Left ventricle myocardium superior (tissue), 1 donor: ENCODE data around the gene TEAD1. TPM values are rescaled to one million over a fixed set of nuclear protein-coding genes. Genes with fewer than 3 reads are reported as not detected.
"Not testable (repeated sequence)": the region's sequence is repeated elsewhere in the genome, so short reads cannot be mapped to it uniquely, and the experiment has no call there.

Experiments
- ATAC-seq: fragments of 200-7000 bp; cut with Tn5 transposase; one replicate; pipeline ENCODE4 v1.9.1; 2020; ENCODE audit warnings: mild to moderate bottlenecking, moderate library complexity
- DNase-seq: peaks from one replicate; pipeline ENCODE4 v3.0.0-alpha.2; 2020
- intact Hi-C: fragments of 100-400 bp; cut with micrococcal nuclease; formaldehyde crosslinking; loops from one replicate; pipeline ENCODE4 v1.11.0; 2022
- total RNA-seq: library from RNA; stranded (reverse); fragmentation: NEBNext Ultra II Directional; extraction: Animal tissue kit (Norgen Biotek cat#: 25700); gene quantifications from one replicate; pipeline ENCODE4 v1.2.1, GENCODE V29; 2021
- donor health status: DM: no; HTN: yes; CAD: no; lungs with severe emphysema.

The TEAD1 gene
- total RNA-seq, 1 donor from 2014 or later, result 127 TPM

DNA sequence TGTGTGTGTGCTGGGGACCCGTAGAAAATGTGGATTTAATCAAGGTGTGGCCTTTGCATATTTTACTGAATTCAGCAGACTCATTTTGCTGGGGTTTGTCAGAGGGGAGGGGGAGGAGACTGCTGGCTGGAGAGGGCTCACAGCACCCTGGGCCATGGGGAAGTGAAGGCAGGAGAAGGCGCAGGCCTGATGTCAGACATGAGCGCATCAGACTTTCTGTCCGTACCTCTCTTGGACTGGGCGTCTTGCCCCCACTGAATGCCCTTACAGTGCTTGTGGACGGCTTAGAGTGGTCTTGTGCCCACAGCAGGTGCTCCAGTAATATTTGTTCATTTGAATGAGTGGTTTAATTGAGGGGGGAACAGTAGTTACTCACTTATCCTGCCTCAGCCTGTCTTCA is 75.2 kb downstream of the TEAD1 start:
- ATAC-seq, result no peak
- DNase-seq, result no peak
- intact Hi-C loops, result loop anchor here (10.0 kb wide), 1 partner anchor 55 kb away; no protein-coding TSS in a partner anchor

DNA sequence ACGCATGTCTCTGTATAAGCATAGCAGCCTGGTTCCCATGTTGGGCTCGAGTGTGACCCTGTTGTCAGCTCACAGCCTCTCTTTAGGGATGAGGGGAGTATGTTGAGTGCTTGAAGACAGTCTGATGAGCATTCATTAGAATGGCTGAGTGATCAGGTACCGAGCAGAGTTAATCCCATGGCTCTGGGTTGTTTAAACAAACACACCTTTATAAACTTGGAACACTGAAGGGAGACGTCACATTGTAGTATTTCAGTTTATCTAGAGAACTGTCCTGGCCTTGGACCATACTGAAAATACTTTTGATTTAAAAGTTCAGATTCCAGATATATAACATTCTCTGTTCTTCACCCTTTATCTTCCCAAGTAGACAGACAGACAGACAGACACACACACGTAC is 76.0 kb downstream of the TEAD1 start:
- ATAC-seq, result no peak
- intact Hi-C loops, result no loop called here

DNA sequence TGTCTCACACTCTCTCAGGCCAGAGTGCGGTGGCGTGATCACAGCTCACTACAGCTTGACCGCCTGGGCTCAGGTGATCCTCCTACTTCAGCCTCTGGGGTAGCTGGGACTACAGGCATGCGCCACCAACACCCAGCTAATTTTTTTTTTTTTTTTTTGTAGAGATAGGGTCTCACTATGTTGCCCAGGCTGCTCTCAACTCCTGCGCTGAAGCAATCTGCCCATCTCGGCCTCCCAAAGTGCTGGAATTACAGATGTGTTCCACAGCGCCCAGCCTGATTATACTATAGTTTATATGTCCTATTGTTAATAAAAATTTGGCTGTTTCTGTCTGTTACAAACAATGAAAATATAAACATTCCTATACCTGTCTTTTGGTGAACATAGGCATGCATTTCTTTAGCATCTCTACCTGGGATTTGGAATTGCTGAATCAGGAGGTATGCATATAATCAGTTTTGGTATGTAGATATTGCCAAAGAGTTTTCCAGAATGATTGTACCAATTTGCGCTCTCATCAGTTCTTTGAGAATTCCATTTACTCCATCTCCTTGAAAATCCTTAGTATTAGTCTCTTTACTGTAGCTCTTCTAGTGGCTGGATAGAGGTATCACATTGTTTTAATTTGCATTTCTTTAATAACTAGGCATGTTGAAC is 78.8 kb downstream of the TEAD1 start:
- ATAC-seq (no peak), DNase-seq (no peak)
- intact Hi-C loops, result no loop called here

More for the DNA sequence above, 76.0 kb downstream of the TEAD1 start:
- DNase-seq, result no peak

DNA sequence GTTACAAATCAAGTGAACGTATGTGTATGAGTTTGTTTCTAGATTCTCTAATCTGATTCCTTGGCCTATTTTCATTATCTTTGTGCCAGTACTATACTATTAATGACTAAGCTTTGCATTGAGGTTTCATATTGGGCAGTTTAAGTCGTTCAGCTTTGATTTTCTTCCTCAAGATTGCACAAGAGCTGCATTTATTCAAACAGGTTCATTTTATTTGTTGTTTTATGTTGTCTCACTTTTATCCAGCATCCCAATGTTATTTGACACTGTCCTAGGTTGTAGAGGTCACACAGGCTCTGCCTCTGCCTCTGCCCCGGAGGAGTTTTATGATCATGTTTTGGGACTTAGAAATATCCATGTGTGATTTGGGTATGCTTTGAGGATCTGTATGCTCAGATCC is 79.8 kb downstream of the TEAD1 start:
- intact Hi-C loops, result no loop called here
- ATAC-seq, result no peak
- no peak for DNase-seq

DNA sequence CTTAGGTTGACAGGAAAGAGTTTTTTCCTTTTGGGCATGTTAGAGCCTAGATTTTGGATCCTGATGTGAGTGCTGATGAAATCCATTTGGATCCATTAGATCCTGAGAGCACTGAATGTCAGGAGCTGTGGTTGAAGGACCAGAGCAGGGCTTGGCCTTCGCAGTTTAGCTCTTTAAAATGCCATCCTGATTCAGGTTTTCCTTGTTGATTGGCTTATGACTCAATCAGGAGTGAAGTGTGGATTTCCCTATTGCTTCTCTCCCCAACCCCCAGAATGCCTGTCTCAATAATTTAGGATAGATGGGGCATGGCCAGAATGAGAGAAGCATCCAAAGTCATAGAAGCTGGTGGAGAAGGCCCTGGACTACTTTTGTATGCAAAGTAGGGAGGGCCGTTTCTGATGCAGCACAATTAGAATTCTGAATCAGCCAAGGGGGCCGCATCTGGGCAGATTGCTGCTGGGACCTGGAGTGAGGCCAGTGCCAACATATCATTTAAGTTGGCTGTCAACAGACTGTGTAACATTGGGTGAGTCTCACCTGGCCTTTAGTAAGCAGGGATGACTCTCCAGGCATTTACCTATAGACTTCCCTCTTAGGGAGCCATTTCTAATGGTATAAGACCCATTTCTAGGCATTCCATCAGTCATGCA is 80.5 kb downstream of the TEAD1 start:
- DNase-seq (no peak), ATAC-seq (peak; percentile 22)
- intact Hi-C loops, result no loop called here

DNA sequence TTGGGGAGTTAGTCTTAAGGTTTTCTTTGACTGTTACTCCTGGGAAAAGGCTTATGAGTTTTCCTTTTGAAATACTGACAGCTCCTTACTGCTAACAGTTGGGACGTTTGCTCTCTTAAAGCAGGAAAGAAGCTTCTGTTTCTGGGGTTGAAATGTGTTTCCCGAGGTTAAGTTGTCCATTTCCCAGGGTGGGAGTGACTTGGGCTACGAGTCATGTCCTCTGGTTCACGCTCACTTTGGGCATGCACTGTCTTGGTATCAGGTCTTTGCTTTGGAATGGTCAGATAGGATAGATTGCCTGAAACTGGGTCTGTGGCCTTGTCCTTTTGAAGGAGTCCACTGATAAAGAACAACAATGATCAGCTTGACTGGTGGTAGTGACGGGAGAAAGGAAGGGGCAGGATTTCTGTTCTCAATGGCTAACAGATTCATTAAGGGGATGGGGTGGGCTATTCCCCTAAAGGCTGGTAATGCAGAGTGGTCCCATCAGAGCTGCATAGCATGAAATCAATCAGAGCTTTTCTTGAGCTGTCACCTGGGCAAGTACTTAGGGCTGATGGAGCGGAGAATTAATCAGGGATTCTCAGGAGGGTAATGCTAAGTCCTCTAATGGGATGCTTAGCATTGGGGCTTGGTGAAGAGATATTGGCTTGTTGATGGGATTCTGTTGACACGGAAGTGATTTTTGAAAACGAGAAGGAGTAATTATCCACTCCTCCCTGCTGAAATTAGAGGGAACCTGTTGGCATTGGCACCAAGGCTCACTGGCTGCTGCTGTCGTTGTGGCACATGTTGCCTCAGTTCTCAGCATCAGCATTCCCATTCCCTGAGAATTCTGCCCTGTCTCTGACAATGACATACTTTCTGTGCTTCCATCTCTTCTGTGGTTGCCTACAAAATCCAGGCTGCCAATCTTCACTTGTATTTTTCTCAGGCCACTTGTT is 81.6 kb downstream of the TEAD1 start:
- ATAC-seq, result no peak
- intact Hi-C loops, result no loop called here

DNA sequence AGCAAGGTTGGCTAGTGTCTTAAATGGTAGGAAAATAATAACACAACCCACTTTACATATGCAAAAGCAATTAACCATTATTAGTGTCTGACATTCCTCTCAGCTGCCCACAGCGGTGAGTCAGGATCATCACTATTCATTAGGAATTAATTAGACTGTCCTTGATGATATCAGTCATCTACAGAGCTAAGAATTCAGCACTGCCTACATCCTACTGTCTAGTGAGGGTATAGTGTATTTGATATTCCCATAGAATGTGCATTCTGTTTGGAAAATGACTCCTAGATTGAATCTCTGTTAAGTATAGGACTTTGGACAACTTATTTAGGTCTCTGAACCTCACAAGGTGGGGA is 82.2 kb downstream of the TEAD1 start:
- intact Hi-C loops, result no loop called here
- DNase-seq (no peak), ATAC-seq (no peak)

More for the DNA sequence above, 81.6 kb downstream of the TEAD1 start:
- no peak for DNase-seq

DNA sequence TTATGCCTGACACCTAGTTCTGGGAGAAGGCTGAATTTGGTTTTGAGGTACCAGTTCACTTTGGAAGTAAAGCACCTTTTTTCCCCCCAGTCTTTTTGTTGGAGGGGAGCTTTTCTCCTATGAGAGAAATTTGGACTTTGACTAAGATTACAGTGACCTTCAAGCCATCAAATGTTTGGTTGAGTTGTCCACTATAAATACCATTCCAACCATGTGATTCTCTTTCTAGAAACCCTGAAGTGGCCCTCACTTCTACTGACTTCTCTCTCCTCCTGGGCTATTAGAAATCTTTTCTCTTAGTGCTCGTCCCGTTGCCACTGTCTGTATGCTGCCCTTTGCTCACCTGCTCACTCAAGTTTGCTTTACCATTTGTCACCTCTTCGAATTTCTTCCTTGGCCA is 82.6 kb downstream of the TEAD1 start:
- no peak for DNase-seq
- peak; percentile 21 for ATAC-seq
- intact Hi-C loops, result no loop called here

DNA sequence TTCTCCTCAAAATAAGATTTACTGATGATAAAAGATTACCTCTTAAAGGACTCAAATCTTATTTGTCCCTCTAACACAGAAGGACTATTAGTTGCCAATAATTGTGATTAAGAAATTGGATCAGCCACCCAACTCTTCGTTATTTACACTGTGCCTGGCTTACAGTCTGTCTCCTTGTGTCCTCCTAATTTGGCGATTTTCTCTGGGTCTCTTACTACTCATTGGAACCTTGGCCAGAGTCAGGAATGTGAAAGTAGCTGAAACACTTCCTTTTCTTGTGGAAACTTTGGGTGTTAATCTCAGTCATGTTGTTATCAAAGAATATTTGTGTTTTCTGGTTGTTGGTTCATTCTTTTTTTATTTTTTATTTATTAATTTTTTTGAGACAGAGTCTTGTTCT is 83.2 kb downstream of the TEAD1 start:
- ATAC-seq, result no peak
- intact Hi-C loops, result no loop called here

DNA sequence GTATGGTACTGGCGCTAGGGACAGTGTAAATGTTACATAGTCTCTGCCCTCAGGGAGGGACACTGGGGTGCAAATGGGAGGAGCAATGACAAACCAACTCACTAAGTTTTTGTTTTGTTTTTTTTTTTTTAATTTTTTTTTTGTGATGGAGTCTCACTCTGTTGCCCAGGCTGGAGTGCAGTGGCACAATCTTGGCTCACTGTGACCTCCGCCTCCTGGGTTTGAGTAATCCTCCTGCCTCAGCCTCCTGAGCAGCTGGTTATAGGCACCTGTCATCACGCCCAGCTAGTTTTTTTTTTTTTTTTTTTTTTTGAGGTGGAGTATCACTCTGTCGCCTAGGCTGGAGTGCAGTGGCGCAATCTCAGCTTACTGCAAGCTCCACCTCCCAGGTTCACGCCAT is 83.9 kb downstream of the TEAD1 start:
- ATAC-seq, result not testable (repeated sequence)

More for the DNA sequence above, 83.2 kb downstream of the TEAD1 start:
- no peak for DNase-seq

DNA sequence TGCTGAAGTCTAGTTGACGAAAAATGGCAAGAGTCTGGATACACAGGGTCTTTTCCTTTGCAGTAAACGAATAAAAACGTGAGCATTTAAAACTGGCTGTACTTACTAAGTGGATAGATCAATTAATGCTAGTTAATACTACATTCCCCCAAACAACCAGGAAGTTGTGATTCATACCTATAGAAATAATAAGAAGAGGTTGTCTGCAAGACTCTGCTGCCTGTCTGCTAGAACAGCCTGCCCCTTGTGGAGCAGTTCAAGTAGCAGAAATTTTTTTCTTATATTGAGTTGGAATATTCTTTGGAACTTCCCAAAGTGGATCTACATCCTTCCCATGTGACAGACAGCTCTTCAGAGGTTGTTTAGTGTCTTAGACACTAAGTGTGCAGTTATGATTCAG is 86.8 kb downstream of the TEAD1 start:
- ATAC-seq, result no peak
- intact Hi-C loops, result no loop called here
- no peak for DNase-seq

More for the DNA sequence above, 83.9 kb downstream of the TEAD1 start:
- DNase-seq, intact Hi-C loops: not testable (repeated sequence)

DNA sequence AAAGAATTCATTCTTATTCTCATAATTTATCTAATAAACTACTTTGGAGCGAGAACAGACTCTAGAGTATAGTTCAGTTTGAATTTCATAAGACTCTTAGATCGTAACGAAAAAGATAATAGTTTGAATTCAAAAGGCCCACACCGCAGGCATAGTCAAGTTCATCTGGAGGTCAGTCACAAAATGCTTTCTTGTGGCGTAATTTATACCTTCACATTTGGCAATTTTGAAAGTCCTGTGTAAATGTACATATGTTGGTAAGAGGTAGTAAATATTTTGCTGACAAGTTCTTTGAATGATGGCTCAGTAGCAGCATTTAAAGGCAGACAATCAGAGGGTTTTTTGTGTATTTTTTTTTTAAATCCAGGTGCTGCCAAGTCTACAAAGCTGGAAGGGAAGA is 88.1 kb downstream of the TEAD1 start:
- no peak for ATAC-seq
- intact Hi-C loops, result no loop called here
- no peak for DNase-seq

DNA sequence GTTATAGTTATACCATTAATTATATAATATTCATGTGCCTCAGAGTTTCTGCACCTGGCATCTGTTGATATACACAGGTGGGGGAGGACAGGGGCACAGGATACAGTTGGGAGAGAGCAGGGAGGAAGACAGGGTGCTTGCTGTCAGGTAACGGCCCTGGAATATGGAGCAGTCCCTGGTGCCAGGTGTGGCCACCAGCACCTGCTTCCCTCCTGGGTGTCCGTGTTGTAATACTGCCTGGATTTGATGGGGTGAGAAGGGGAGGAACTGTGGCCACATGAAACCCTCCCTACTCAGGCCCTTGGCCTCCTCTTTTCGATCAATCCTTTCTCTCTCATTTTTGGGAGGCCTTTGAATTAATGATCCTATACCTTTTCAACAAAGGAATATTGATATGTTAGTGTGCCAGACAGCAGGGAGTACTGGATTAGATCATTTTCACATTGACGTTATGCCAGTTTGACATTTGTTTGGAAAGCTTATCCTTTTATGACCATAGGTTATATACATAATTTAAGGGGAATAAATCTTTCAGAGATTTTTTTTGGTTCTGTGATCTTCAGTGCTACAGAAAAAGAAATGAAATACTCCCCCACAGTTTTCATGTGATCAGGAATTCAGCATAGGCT is 88.6 kb downstream of the TEAD1 start:
- intact Hi-C loops, result no loop called here
- DNase-seq (no peak), ATAC-seq (no peak)

DNA sequence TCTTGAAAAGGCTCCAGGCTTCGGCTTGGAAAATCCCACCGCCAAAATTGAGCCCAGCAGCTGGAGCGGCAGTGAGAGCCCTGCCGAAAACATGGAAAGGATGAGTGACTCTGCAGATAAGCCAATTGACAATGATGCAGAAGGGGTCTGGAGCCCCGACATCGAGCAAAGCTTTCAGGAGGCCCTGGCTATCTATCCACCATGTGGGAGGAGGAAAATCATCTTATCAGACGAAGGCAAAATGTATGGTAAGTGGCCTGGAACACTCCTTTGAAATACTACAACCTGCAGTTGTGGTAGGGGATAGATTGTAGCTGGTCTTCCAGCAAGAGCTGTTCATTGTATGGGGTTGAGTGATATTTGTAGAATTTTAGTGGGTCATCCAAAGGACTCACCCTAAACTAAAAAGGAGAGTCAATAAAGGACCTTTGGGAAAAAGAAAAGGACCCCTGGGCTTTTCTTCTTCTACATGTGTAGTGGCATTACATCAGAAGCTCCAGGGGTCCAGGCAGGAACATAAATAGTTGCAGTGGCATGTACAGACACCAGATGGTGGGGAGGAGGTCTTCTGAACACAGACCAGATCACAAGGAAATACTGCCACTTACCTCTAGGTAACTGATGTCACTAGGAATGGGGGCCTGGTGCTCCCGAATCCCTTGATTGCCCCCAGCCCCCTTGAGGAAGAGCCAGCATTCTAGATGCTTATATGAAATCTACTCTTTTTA is 90.1 kb downstream of the TEAD1 start:
- ATAC-seq (no peak), DNase-seq (no peak)
- intact Hi-C loops, result no loop called here

DNA sequence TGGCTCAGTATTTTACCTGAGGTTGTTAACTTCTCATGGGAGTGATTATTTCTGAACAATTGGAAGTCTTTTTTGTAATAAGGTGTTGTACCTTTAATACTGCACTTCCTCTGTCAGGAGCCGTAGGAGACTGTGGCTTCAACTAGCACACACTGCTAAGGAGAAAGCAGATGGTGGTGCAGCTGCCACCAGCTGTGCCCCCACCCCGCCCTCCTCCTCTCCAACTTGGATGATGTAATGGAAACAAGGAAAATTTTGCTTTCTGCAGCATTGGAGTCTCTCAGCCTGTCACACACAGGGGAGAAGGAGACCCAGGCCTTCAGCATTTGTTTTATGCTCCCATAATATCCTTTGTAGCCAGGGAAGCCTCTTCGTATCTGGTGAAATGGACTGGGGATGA is 91.2 kb downstream of the TEAD1 start:
- intact Hi-C loops, result no loop called here
- ATAC-seq, result peak; percentile 84
- DNase-seq, result peak; percentile 69

DNA sequence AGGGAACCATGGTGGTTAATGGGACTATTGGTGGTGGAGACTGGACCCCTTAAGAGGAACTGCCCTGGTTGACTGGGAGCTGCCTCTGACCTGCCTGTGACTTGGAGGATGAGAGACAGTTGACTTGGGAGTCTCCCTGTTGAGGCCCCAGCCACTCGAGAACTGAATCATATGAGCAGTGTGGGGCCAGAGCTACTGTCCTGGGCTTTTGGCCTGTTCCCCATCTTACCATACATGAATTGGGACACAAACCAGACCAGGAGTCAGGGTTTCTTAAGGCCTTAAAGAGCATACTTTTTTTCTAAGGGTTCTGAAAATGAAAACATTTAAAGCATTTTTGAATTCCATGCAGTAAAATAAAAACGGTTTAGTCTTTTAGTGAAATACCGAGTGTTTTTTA is 92.8 kb downstream of the TEAD1 start:
- ATAC-seq (peak; percentile 13), DNase-seq (no peak)
- intact Hi-C loops, result no loop called here

DNA sequence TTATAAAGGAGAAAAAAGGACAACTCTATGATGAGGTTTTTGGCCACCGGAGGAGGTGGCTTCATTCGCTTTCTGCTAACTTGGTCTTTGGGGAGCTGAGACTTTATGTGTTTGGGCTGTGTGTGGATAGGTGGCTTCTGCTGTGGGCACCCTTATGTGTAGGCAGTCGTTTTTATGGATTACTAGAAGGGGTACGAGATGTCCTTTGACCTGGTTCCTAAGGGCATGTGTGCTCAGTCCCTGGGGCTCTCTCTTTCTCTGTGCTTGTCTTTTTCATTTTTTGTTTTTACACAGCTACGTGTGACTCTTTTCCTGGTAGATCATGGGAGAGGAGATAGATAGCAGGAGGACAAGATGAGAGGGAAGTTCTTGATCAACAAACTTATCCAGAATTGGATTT is 93.4 kb downstream of the TEAD1 start:
- no peak for DNase-seq
- no peak for ATAC-seq
- intact Hi-C loops, result no loop called here

DNA sequence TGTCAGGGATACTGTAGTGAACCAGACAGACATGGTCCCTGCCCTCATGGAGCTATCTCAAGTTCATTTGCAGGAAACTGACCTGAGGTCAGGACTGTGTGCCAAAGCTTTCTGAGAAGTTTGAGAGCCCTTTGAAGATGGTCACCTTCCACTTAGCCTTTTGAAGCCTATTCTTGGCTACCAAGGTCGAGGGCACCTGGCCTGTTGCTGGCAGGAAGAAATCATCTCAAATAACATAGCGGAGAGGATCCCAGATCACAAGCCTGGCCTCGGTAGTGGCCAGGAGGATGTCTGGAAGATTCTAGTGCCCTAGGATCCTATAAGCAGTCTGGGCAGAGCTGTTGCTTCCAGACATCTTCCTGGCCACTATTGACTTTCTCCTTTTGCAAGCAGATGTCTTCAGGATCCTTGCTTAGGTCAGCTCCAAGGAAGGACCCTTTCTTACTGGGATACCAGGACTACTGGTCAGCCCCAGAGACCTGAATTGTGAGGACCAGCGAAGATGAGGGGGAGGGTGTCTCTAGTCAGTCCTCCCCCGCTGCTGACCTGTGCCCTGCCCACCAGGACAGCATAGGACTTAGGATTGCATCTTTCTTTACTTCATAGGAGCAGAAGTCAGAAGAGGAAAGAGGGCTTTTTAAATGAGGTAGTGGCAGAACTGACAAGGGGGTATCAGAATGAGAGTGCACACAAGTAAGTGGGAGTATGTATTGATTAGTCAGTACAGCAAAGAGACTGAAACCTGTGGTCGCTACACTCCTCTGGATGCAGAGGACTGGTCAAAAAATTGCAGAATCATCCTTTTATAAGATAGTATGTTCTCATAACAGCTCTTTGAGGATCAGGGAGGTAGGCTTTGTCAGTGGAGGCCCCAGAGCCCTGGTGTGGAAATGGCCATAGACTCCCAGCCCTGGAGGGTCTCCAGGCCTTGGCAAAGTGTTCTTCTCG is 94.8 kb downstream of the TEAD1 start:
- intact Hi-C loops, result no loop called here
- ATAC-seq, result no peak
- no peak for DNase-seq
